HG03060 (cell line): ENCODE measurements around the gene FBXL16.

Experiments used
- ATAC-seq: cut with Tn5 transposase; IDR thresholded peaks from one replicate; pipeline ENCODE4 v1.9.1; 2021; ENCODE audit warnings: low read depth, moderate number of reproducible peaks; ENCODE audit not compliant: unreplicated experiment

FBXL16 gene

GRCh38 chr16:648071-648780 lies 57.4 kb downstream of the FBXL16 start:
- ATAC-seq: no peak

- no peak for ATAC-seq
These were observed 58.3 kb downstream of the FBXL16 start for GRCh38 chr16:647173-647902.

GRCh38 chr16:646679-647172 lies 58.9 kb downstream of the FBXL16 start:
- no peak for ATAC-seq

GRCh38 chr16:645852-646678 lies 59.5 kb downstream of the FBXL16 start:
- ATAC-seq: no peak

- no peak for ATAC-seq
These were observed 61.0 kb downstream of the FBXL16 start for GRCh38 chr16:644556-644955.

- no peak for ATAC-seq
These were observed 62.6 kb downstream of the FBXL16 start for GRCh38 chr16:643050-643368.
